SHP77 (cell line): ENCODE measurements around the gene TRIM73.
"Not testable (repeated sequence)": the region's sequence is repeated elsewhere in the genome, so short reads cannot be mapped to it uniquely, and the experiment has no call there.

ENCODE experiments used
- DNase-seq, 2 experiments: peaks; one replicate each; lab custom pipeline; 2025; lab: John Stamatoyannopoulos, UW

The TRIM73 gene

GRCh38 chr7:75415829-75416373 is 20.5 kb downstream of the TRIM73 start:
- not testable (repeated sequence) for DNase-seq

- not testable (repeated sequence) for DNase-seq
Measured at GRCh38 chr7:75416787-75417186, 21.4 kb downstream of the TRIM73 start.

- not testable (repeated sequence) for DNase-seq
Measured at GRCh38 chr7:75418292-75418858, 22.9 kb downstream of the TRIM73 start.

- DNase-seq = not testable (repeated sequence)
Measured at GRCh38 chr7:75419210-75419609, 23.8 kb downstream of the TRIM73 start.

GRCh38 chr7:75419693-75420092 is 24.3 kb downstream of the TRIM73 start:
- DNase-seq = not testable (repeated sequence)

- DNase-seq = not testable (repeated sequence)
Measured at GRCh38 chr7:75420152-75420551, 24.7 kb downstream of the TRIM73 start.

GRCh38 chr7:75421798-75422710 is 26.6 kb downstream of the TRIM73 start:
- not testable (repeated sequence) for DNase-seq

GRCh38 chr7:75423481-75423880 is 28.1 kb downstream of the TRIM73 start:
- not testable (repeated sequence) for DNase-seq

- not testable (repeated sequence) for DNase-seq
Measured at GRCh38 chr7:75439000-75439399, 43.6 kb downstream of the TRIM73 start.

- DNase-seq = not testable (repeated sequence)
Measured at GRCh38 chr7:75442101-75442464, 46.7 kb downstream of the TRIM73 start.

GRCh38 chr7:75442465-75443111 is 47.2 kb downstream of the TRIM73 start:
- DNase-seq = not testable (repeated sequence)

- not testable (repeated sequence) for DNase-seq
Measured at GRCh38 chr7:75449946-75450345, 54.5 kb downstream of the TRIM73 start.

GRCh38 chr7:75452494-75452955 is 57.1 kb downstream of the TRIM73 start:
- not testable (repeated sequence) for DNase-seq
